Right kidney (tissue), 1 donor: ENCODE measurements around the gene UST.
"Not testable (repeated sequence)": the region's sequence is repeated elsewhere in the genome, so short reads cannot be mapped to it uniquely, and the experiment has no call there.

ENCODE experiments used
- DNase-seq: peaks from one replicate; pipeline ENCODE4 v3.0.0-alpha.2; 2016

The UST gene

DNA sequence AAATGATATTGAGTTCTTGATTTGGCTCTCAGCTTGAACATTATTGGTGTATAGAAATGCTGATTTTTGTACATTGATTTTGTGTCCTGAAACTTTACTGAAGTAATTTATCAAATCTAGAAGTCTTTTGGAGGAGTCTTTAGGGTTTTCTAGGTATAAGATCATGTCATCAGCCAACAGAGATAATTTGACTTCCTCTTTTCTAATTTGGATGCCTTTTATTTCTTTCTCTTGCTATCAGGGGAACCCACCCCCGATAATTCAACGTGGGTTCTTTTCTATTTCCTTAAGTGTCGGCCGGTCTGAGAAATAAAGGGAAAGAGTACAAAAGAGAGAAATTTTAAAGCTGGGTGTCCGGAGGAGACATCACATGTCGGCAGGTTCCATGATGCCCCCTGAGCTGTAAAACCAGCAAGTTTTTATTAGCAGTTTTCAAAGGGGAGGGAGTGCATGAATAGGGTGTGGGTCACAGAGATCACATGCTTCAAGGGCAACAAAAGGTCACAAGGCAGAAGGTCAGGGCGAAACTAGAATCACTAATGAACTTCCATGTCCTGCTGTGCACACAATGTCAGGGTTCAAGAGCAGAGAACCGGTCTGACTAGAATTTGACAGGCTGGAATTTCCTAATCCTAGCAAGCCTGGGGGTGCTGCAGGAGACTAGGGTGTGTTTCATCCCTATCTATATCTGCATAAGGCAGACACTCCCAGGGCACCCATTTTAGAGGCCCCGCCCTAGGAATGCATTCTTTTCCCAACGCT, 17.6 kb downstream of the UST start:
- not testable (repeated sequence) for DNase-seq

DNA sequence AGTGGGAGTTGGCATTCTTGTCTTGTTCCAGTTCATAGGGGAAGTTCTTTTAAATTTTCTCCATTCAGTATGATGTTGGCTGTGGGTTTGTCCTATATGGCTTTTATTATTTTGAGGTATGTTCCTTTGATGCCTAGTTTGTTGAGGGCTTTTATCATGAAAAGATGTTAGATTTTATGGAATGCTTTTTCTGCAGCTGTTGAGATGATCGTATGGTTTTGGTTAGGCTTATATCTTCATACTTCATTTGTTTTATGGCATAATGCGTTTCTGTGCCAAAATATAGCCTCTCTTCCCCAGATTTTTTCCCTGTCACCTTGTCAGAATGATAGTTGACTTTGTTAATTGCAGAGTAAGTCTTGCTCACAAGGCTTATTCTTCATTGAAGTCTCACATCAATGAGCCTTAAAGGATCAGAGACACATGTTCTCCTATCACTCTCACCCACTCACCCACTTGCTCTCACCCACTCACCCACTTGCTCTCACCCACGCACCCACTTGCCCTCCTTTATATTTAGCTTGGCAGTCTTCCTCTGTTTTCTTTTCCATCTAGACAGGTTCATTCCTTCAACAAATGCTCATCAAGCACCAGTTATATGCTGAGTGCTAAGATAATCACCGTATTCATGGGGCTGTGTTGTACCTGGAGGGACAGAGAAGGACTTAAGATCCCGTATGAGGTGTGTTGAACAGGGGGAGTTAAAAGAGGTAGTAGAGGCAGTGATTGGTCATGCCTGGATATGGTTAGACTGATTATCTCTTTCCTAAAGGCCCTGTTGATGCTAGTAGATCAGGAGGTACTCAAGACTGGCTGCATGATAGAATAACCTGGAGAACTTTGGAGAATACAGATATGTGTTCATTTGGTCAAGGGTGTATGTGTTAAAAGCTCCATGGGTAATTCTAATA, 19.3 kb downstream of the UST start:
- no peak for DNase-seq

DNA sequence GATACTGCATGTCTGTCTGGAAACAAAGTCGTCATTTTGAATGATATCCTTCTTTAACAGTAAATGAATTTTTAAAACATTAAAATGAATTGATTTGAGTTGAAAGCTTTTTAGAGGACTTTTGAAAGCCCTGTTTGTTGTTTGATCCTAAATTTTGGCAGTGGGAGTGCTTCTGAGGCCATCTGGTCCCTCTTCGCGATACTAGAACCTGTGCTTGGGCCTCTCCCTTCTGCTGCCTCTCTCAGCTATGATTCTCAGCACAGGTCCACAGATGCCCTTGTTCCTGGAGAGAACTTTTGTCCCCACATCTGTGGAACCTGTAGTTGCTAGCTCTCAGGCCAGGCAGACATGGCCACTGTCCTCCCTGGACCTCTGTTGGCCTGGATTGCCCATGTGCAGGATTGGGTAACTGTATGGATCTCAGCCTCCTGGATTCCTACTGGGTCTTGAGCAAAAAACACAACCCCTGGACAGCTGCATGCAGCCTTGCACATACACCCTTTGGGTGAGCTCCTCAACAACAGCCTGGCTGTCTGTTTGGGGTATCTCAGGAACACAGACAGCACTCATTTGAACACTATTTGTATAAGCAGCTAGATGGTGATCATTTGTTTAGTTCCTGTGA, 21.9 kb downstream of the UST start:
- DNase-seq: no peak

DNA sequence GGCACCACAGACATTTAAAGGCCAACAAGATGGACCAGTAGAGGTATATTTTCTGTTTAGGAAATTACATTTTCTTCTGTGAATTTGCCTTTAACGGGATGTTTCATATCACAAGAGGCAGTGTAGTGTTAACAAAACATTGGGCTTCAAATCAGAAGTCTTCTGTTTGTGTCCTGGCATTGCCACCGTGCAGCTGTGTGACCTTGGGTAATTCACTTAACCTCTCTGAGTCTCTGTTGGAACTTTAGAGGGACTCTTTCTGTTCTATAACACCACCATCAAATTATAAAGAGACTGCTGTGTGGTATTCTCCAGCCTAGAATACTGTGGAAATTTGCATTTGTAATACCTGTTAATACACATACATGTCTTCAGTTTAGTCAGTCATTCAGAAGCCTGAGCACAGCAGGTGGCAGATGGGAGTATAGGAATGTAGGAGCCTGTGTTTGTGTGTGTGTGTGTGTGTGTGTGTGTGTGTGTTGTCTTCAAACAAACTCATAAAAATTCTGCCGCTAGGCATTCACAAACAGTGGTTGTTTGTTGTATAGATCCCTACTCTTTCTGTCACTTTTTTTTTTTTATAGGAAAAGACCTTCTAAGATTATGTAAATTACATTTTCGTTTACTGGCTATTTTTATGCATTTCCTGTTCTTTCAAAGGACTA, 22.6 kb downstream of the UST start:
- no peak for DNase-seq

DNA sequence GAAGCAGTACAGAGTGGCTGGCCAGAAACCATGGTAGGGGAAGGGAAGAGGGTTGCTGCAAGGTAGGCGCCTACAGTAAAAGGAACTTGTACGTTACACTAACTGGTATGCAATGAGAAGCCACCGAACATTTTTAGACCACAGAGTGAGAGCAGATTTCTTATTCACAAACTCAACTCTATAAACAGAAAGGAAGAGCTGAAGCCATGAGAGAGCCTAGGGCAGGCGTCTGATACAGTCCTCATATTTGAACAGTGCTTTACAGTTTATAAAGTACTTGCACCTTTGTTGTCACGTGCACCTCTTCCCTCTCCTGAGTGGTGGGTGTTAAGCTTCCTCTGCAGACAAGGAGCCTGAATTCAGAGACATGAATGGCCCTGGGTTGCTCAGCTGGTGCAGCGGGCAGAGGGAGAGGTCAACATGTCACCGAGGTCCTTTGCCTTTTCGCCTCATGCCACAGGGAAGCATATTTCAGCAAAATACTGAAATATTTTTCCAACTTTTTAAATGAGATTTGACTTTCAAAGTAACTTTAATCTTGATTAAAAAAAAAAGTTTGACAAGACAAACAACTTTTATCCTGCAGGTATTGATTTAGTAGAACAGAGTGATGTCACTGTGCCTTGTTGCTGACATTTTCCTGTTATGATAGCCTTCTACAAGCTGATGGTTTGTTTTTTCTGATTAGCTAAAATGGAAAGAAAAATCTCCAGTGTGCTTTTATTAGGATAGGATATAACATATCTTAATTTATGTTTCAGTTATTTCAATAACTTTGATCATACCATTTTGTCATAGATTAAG, 23.8 kb downstream of the UST start:
- no peak for DNase-seq

DNA sequence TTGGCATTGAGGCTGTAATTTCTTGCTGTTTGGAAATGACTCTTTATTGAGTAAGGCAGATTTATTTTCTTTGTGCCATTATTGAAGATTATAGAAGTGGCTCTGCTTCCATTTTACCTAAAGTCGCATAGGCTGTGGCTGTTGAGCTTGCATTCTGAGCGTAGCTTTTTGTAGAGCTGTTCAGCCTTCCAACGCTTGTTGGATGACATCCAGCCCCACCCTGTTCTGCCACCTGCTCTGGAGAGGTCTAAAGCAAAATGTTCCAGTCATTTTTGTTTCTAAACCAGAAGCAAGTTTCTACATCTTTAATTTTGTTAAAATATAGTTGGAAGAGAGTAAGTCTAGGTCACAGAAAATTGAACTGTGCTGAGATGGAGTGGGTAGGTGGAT, 24.4 kb downstream of the UST start:
- no peak for DNase-seq

DNA sequence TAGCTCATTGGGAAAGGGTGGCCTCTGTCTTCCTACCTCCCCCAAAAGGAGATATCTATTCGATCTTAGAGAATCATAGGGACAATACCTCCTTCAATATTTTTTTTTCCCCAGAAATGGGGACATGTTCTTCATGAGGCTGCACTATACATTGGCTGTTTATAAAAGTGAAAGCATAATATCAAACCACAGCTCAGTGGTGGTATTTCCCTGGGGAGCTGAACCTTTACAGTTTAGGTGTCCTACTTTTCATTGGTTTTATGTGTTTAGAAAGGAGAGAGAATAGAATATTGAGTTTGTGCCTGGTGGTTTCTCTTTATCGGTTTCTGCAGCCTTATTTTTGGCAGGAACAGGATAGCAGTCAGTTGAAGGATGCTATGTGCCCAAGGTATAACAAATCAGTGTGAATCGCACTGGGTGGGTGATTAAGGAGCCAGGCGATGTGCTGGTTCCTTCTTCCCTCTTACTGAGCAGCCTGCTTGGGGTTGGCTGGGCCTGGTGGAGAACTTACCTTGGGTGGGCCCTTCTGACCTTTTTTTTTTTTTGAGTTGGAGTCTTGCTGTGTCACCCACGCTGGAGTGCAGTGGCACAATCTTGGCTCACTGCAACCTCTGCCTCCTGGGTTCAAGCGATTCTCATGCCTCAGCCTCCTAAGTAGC, 25.2 kb downstream of the UST start:
- no peak for DNase-seq

DNA sequence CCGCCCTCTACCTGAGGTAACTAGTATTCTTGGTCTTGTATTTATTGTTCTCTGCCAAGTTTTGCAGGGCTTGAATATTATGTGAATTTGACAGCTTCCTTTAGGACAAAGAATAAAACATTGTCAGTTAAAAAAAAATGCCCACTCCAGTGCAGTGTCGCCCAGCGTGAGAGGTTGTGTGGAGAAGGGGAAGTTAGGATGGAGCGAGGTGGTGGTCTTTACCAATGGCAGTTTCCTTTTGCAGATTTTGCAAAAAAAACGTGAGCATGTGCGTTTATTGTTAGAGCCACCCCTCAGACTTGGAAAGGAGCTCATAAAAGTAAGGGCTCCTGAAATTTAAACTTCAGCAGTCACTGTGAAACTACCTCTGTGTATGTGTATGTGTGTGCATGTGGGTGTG, 28.3 kb downstream of the UST start:
- no peak for DNase-seq

DNA sequence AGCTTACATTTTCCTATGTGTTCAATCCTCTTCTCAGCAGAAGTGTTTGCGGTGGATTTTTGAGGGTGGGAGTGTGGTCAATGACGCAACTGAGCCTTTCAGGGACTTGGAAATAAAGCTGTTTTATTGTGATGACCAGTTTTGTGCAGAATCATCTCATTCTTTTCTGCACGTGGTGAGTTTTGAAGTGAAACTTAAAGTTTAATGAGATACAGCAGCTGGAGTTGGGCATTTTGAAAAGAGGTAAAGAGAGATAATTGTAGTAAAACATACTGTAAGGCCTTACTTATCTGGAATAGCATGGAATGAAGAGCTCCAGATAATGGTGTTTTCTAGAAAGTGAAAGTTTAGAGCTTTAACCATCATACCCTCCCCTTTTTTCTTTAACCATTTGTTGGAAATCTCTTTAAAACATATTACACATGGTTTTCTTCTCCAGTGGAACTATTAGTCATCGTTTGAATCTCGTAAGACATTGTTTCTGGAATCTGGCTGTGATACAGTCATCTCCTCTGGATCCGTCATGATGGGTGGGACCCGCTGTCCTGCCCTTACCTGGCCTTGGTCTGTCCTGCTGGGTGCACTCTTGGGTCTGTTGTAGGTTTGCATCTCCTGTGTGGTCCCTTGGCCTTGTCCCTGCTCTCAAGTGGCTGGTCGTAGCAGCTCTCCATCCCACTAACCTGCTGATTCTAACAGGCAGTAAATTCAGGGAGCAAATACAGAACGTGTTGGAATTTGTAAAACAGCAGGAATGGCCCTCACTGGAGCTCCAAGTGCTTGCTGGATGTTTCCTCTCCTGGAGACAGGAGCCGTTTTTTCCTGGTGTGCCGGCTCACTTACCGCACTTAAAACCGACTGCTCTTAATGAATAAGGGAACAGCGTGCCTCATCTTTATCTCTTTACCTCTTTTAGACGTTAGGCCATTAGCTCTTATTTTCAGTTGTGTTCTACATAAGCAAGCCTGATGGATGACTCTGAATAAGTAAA, 29.8 kb downstream of the UST start:
- no peak for DNase-seq

DNA sequence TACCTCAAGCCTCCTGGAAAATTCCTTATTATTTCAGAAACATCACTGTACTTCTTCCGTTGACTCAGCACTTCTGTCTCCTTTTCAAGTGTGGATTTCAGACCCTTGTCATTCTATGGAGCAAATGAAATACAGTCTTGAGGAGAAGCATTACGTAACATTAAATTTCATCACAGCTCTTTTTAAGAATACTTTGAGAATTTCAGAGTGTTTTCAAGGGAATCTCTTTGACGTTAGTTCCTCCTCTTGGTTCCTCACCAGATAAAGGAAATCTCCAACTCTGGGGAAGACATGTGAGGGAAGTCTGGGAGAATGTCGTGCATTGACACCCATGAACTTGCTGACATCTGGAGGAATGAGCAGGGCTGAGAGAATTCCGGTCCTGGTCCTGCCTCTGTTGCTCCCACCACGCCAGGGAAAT, 32.3 kb downstream of the UST start:
- DNase-seq: no peak

DNA sequence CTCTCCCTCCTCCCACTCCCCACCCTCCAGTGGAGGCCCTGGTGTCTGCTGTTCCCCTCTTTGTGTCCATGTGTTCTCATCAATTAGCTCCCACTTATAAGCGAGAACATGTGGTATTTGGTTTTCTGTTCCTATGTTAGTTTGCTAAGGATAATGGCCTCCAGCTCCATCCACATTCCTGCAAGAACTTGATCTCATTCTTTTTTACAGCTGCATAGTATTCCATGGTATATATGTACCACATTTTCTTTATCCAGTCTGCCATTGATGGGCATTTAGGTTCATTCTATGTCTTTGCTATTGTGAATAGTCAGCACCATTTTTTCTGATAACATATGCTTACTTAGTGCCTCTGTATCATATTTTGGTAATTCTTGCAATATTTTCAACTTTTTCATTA, 33.6 kb downstream of the UST start:
- not testable (repeated sequence) for DNase-seq

DNA sequence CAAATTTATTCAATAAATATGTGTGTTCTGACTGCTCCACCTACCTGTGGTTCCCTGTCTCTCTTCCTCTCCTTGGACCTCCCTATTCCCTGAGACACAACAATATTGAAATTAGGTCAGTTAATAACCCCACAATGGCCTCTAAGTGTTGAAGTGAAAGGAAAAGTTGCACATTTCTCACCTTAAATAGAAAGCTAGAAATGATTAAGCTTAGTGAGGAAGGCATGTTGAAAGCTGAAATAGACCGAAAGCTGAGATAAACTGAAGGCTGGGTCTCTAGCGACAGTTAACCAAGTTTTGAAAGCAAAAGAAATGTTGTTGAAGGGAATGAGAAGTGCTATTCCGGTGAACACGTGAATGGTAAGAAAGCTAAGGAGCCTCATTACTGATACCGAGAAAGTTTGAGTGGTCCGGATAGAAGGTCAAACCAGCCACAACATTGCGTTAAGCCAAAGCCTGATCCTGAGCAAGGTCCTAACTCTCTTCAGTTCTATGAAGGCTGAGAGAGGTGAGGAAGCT, 34.1 kb downstream of the UST start:
- DNase-seq: no peak

DNA sequence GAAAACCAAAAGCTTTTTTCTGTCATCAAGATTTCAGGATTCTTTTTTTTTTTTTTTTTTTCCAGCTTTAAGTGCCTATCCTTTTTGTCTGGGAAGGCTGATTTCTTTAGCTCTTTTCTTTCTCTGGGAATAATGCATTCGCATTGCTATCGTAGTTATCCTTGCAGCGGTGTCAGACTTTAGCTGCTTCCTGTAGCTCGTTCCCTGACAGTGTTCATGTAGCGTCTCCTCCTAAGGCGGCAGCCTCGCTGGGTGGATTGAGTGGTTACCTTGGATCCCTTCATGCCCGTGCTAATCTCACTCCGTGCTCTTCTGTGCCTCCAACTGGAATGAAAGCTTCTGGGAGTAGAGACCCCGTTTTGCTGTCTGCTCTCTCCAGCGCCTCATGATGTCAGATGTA, 43.1 kb downstream of the UST start:
- DNase-seq: no peak

DNA sequence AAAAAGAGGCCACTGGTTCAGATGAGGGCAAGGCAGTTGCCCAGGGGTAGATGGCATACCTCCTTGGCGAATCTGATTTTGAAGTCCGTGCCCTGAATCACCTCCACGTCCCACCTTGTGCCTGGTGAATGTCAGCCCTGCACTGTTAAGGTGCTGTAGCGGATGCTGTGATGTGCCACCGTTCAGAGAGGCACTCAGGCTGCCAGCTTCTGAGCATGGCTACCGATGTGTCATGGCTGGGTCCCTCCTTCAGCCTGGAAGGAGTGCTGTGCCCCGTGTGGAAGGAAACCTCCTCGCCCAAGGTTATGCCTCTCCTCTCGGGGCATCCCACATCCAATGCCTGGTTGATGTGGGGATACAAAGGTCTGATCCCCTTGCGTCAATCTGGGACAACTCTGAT, 43.6 kb downstream of the UST start:
- DNase-seq: no peak

DNA sequence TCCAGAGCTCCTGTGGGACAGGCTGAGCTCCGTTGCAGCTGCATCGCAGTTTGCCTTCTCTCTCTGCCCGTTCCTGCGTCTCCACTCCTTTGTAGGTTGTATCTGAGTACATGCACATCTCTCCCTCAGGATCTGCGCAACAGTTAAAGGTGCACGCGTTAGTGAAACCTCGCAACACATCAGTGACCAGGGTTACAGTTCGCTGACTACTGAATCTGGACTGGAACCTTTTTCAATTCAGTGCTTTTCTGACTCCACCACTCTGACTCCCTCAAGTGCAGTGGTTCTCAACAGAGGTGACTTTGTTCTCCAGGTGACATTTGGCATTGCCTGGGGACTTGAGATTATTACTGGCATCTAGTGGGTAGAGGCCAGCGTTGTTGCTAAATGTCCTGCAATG, 44.0 kb downstream of the UST start:
- no peak for DNase-seq

DNA sequence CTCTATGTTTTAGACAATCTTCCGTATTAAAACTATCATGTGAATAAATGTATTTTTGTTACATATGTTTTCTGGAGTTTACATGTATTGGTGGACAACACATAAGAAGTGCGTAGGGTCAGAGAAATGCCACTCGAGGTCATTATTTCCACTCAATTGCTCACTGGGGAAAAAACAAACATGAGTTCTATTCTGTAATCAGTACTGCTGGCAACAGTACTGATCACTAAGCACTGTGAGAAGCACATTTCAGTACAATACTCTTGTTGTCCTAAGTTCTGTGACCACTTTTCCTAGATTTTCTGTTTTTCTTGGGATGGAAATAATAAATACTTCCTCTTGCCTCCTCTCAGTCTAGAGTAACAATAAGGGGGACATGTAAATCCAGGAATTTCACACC, 44.5 kb downstream of the UST start:
- DNase-seq: no peak

DNA sequence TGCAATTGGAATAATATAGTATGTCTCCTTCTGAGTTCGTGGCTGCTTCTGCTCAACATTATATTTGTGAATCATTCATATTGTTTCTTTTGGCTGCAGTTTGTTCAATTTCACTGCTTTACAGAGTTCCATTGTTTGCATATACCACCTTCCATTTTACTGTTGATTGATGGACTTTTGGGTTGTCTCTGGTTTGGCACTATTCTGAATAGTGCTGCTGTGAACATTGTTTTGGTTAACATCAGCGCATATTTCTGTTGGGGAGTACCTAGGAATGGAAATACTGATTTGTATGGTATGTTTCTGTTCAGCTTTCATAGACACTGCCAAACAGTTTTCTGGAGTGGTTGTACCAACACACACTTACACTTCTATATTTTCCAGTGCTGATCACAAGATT, 46.9 kb downstream of the UST start:
- no peak for DNase-seq

DNA sequence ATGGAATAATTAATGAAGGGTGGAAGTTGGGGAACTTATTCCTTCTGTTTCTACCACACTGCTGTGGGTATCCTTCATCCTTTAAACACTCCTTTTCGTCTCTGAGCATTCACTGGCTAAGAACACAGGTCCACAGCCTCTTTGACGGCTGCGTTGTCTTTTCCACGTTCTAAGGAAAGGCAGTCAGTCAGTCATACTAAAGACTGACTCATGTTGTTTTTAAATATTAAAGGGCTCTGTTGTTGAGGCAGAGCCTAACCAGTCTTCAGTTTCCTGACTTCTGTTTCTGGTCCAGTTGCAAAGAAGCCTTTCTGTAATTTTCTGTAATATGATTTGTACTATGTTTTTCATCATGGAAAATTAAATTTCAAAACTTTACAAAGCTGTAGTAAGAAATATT, 48.0 kb downstream of the UST start:
- no peak for DNase-seq

DNA sequence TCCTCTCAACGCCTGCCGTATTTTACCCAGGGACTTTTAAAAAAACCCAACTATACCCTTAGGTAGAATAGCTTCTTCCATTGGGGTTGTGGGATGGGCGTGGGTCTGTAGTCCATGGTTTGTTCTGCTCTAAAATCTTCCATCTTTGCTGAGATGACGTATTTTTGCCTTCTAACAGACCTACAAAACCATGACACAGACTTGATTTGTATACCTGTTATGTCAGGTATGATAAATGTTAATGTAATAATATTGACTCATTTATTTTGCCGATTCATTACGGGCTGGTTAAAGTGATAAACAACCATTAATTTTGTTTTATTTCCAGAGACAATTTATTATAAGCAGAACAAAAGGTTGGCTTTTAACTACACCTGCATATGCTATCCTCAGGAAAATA, 48.7 kb downstream of the UST start:
- DNase-seq: no peak

DNA sequence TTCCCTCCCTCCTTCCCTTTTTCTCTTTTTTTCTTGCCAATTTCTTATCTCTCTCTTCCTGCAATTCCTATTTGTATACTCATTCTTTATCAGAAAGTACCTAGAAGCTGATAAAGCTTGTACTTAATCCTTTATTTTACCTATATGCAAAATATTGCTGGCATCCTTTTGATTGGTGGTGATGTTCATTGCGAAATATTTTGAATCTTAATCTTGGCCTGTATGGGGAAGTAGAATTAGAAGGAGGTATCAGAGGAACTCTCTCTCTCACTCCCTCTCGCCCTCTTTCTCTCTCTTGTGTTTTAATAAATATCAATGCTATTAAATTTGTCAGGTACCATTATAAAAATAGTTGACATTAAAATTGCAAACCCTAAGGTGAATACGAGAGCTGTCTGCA, 52.8 kb downstream of the UST start:
- DNase-seq: no peak
